Activated CD4-positive, alpha-beta T cell treated with anti-CD3 and anti-CD28 coated beads for 4 hours (primary cell): ENCODE results near the gene BAK1.
"Not testable (repeated sequence)": the region's sequence is repeated elsewhere in the genome, so short reads cannot be mapped to it uniquely, and the experiment has no call there.

Experiments used
- DNase-seq, 2 donors: peaks; one replicate each; pipeline ENCODE4 v3.0.0-alpha.2; 2020

BAK1 gene

GRCh38 chr6:33607784-33608161 is 27.7 kb upstream of the BAK1 start:
- DNase-seq = no peak

GRCh38 chr6:33607126-33607783 is 27.2 kb upstream of the BAK1 start:
- DNase-seq = no peak

- DNase-seq = no peak
These were observed 26.6 kb upstream of the BAK1 start for GRCh38 chr6:33606642-33607041.

DNA sequence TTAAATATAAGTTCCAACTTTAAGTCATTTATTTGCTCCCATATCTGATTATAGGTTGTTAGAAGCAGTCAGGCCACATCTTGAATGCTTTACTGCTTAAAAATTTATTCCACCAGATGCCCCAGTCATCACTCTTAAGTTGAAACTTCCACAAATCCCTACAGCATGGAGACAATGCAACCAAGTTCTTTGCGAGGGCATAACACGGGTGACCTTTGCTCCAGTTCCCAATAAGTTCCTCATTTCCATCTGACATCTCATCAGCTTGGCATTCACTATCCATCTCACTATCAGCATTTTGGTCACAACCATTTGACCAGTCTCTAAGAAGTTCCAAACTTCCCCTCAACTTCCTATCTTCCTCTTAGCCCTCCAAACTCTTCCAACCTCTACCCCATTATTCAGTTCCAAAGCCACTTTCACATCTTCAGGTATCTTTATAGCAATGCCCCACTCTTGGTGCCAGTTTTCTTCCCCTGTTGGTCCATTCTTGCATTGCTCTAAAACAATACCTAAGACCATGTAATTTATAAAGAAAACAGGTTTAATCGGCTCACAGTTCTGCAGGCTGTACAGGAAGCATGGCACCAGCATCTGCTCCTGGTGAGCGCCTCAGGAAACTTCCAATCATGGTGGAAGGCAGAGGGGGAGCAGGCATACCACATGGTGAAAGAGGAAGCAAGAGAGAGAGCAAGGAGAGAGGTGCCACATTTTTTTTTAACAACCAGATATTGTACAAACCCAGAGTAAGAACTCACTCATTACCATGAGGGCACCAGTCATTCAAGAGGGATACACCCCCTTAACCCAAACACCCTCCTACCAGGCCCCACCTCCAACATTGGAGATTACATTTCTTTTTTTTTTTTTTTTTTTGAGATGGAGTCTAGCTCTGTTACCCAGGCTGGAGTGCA is 25.1 kb upstream of the BAK1 start:
- DNase-seq = no peak

DNA sequence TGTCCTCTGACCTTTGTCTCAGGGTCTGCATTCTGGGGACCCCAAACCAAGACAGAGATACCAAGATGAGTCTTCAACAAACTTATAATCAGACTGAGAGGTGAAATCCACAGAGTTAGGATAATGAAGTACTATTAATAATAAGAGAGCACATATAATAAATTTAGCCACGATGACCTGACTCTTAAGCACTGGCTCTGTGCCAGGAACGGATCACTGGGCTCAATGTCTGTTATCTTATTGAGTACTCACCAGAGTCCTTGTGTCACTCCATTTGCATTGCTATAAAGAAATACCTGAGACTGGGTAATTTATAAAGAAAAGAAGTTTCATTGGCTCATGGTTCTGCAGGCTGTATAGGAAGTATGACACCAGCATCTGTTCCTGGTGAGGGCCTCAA is 22.1 kb upstream of the BAK1 start:
- DNase-seq = no peak

DNA sequence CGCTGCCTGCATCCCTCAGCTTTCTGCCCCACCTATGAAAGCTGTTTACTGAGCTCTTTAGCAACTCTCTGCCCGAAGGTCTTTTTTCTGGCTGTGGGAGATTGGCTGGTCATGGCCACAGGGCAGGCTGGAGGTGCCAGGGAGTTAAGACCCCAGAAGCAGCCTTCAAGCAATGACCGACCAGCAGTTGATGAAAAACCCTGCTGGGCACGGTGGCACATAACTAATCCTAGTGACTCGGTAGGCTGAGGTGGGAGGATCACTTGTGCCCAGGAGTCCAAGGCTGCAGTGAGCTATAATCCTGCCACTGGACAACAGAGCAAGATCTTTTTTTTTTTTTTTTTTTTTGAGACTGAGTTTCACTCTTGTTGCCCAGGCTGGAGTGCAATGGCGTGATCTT is 20.7 kb upstream of the BAK1 start:
- no peak for DNase-seq

DNA sequence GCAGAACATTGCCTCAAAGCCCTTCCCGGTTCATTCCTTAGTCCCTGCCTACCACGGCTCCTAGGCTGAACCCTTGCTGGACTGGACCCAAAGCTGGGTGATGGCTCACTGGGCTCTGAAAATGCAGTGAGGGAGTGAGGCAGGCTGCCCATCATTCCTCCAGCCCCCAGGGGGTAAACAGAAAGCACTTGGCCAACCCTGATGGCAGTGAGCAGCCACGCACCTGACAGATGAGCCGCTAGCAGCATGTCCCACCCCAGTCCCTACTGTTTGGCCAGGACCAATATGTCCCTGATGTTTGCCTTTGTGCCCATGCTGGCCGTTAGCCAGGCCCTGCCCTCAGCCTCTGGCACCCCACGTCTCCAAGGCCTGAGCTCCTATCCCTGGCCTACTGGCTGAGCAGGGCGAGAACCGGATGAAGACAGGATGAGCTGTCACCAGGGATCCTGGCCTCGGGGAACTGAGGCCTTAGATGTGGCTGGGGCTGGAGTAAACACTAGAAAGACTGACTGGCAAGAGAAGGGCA is 19.4 kb upstream of the BAK1 start:
- no peak for DNase-seq

DNA sequence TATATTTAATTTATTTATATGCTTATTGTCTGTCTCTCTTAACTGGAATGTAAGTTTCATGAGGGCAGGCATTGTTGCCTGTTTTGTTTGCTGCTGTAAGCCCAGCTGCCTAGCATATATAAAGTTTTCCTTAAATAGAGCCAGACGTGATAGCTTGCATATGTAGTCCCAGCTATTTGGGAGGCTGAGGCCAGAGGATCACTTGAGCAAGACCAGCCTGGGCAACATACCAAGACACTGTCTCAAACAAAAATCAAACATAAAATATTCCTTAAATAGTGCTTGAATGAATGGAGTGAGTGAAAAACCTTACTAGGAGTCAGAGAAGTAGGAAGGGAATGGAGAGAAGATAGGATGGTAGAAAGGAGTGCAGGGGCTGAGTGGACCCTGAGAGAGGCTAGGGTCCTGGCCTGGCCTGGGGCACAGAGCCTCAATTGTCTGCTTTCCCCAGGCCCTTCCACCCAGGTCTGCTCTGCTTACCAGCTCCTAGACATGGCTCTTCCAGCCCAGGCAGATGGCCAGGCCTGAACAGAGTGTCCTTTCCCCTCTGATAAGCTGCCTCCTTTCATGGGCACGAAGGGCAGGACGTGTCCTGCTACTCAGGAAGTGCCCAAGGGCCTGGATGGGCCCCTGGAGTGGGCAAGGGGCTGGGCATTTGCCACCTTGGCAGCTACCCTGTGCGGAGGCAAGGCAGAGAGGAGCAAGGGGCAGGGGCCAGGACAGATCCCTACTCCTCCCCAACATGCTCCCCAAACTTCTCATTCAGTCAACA is 17.7 kb upstream of the BAK1 start:
- DNase-seq = no peak

- not testable (repeated sequence) for DNase-seq
These were observed 16.8 kb upstream of the BAK1 start for GRCh38 chr6:33596894-33597293.

- no peak for DNase-seq
These were observed 15.1 kb upstream of the BAK1 start for GRCh38 chr6:33595001-33595846.

DNA sequence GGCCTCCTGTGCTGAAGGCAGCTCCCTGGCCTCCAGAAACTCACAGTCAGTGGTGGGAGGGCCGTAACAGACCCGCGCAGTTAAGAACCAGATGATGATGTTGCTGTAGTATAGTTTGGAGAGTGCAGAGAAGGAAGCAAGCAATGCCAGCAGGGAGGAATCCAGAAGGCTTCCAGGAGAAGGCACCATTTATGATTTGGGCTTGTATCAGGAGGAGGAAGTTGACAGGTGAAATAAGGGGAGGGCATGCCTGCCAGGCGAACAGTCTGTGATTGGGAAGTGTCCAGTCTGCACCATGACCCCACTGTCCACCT is 13.3 kb upstream of the BAK1 start:
- DNase-seq = no peak

- peak; percentile 47 to 61 for DNase-seq
These were observed 12.7 kb upstream of the BAK1 start for GRCh38 chr6:33592595-33593413.

- DNase-seq = no peak
These were observed 12.2 kb upstream of the BAK1 start for GRCh38 chr6:33592280-33592594.

DNA sequence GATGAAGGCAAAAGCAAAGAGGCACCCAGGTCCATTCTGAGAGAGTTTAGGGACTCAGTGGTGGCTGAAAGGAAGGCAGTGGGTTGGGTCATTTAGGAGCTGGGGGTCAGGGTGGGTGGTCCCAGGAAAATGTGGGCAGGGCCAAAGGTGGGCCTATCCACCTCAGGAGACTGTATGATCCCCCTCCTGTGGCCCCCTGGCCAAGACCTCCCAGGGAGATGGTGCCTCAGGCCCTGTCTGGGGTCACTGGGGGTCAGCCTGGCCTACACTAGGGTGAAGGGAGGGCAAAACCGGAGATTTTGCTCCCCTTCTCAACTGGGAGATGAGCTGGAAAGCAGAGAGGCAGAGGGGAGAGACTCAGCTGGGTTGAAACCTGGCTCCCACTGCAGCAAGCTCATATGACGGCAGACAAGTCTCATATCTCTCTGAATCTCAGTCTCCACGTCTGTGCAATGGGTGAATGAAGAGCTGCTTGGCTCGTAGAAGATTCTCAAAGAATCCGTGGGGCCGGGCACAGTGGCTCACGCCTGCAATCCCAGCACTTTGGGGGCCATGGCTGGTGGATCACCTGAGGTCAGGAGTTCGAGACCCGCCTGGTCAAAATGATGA is 11.5 kb upstream of the BAK1 start:
- DNase-seq = no peak

DNA sequence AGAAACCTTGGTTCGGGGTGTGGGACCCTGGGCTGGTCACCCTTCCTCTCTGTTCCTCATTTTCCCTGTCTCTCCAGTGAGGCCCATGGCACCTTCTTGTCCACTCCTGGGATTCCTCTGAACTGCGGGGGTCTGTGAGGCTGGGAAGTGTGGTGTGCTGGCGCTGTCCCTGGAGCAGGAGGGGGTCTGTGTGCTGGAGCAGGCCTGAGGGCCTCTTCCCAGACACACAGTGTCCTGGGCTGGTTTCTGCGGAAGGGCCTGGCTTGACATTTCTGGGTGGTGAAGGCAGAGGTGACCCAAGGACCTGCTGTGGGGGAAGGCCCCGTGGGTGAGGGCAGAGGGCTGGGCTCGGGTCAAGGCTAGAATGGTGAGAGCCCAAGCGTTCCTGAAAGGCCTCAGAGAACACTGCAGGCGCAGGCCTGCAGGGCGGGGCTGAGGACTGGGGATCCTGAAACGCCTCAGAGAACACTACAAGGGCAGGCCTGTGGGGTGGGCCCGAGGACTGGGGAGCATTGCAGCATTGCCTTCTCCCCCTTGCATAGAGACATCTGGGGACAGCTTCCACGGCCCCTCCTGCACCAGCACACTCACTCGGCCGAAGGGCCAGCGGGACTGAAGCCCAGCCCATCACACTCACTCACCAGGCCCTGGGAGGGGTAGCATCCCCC is 10.6 kb upstream of the BAK1 start:
- no peak for DNase-seq

DNA sequence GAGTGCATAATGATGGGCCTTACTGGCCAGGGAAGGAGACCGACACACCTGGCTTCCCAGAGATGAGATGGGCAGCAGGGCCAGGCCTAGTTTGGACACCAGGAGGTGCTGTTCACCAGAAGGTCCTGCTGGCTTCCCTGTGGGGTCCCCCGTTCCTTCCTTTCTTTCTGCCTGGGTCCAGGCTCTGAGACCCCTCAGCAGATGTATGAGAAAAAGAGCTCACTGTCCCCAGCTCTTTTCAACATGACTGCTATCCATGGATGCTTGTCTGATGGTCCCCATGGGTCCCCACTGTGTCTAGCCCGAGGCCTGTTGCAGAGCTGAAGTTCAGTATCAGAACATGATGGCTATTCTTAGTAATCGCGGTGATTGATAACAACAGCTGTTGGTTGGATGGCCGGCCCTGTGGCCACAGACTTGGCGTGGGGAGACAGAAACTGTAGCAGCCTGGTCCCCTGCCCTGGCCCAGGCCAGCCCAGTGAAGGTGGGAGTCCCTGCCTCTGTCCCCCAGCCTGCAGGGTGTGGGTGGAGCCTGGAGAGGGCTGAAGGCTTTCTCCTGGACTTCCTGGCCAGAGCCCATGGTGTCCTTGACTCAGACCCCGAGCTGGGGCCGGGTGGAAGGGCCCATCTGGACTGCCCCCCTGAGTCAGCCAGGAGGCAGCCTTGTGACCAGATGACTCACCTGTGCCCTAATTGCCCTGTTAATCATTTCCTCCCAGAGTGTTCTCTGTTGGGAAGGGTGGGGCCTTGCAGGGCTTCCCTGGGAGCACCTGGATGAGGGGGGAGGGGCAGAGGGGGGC is 9.9 kb upstream of the BAK1 start:
- DNase-seq = peak; percentile 48 to 49

- DNase-seq = no peak
These were observed 9.3 kb upstream of the BAK1 start for GRCh38 chr6:33589392-33589730.

GRCh38 chr6:33588894-33589293 is 8.8 kb upstream of the BAK1 start:
- no peak for DNase-seq

DNA sequence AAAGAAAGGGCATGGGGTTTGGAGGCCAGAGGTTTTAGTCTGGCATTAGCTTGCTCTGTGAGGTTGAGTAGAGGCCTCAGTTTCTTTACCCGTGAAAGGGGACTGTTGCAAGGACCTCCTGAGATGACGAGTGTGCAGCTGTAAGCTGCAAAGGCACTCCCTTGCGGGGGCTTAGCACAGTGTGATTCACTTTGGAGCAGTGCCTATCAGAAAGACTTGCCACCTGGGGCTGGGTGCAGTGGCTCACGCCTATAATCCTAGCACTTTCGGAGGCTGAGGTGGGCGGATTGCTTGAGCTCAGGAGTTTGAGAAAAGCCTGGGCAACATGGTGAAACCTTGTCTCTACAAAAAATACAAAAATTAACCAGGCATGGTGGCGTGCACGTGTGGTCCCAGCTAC is 7.5 kb upstream of the BAK1 start:
- DNase-seq = no peak

- no peak for DNase-seq
These were observed 6.1 kb upstream of the BAK1 start for GRCh38 chr6:33586108-33586640.
